Measurements from ENCODE around the gene TAF3. TPM values are rescaled to one million over a fixed set of nuclear protein-coding genes. Genes with fewer than 3 reads are reported as not detected.

The TAF3 gene
- total and polyA plus RNA-seq, 11 donors = 5.7 to 14.0 (median 10.3) TPM

GRCh38 chr10:7890781-7891180 lies 72.5 kb downstream of the TAF3 start:
- DNase-seq (no peak), ATAC-seq (no peak)
- 84 to 92% (median 89%) methylated on average over 6 of the region's 6 CpGs for WGBS, 4 donors
- intact Hi-C loops (cut with DNase I) = no loop called here
- H3K36me3 ChIP-seq = no peaks in the 10 kb centered on the region
- no peak overlapping the region for H3K27ac ChIP-seq
- TF ChIP-seq CTCF (IDR thresholded peaks at IDR 0.05) (no peak), POLR2A (IDR thresholded peaks at IDR 0.05) (no peak)
- H3K4me1 ChIP-seq = peaks cover 0 to 12% (median 0%) of the 10 kb centered on the region in 12 donors
- no peak overlapping the region for H3K4me3 ChIP-seq
- no peaks in the 10 kb centered on the region for H3K9me3 ChIP-seq
- H3K27me3 ChIP-seq = no peaks in the 10 kb centered on the region

- no peak overlapping the region for H3K4me3 ChIP-seq
- H3K27me3 ChIP-seq = no peaks in the 10 kb centered on the region
- no peak overlapping the region for H3K27ac ChIP-seq
- H3K4me1 ChIP-seq = peaks cover 0 to 18% (median 0%) of the 10 kb centered on the region in 12 donors
- intact Hi-C loops (cut with DNase I) = no loop called here
- peaks cover 0 to 7% (median 3%) of the 10 kb centered on the region in 9 donors for H3K36me3 ChIP-seq
- ATAC-seq = no peak
- TF ChIP-seq POLR2A (IDR thresholded peaks at IDR 0.05) (no peak), CTCF (IDR thresholded peaks at IDR 0.05) (no peak)
- 34 to 46% (median 40%) methylated on average over 1 of the region's 1 CpG for WGBS, 4 donors
- no peak for DNase-seq
- no peaks in the 10 kb centered on the region for H3K9me3 ChIP-seq
These were observed 73.3 kb downstream of the TAF3 start for GRCh38 chr10:7891634-7892033.

- DNase-seq (no peak), ATAC-seq (no peak)
- Histone ChIP-seq H3K4me1 (peaks cover 0 to 18% (median 0%) of the 10 kb centered on the region in 12 donors), H3K36me3 (peaks cover 0 to 12% (median 8%) of the 10 kb centered on the region in 9 donors), H3K9me3 (no peaks in the 10 kb centered on the region), H3K27me3 (no peaks in the 10 kb centered on the region), H3K4me3 (no peak overlapping the region), H3K27ac (no peak overlapping the region)
- no peak for TF ChIP-seq POLR2A (IDR thresholded peaks at IDR 0.05)
- TF ChIP-seq CTCF (IDR thresholded peaks at IDR 0.05) = no peak
- intact Hi-C loops (cut with DNase I) = no loop called here
These were observed 73.8 kb downstream of the TAF3 start for GRCh38 chr10:7892146-7892545.

- H3K4me3 ChIP-seq = no peak overlapping the region
- no peak for DNase-seq
- H3K9me3 ChIP-seq = no peaks in the 10 kb centered on the region
- H3K27me3 ChIP-seq = no peaks in the 10 kb centered on the region
- H3K4me1 ChIP-seq = peaks cover 0 to 13% (median 0%) of the 10 kb centered on the region in 12 donors
- WGBS, 4 donors = 72 to 76% (median 73%) methylated on average over 6 of the region's 6 CpGs
- TF ChIP-seq CTCF (IDR thresholded peaks at IDR 0.05) = no peak
- TF ChIP-seq POLR2A (IDR thresholded peaks at IDR 0.05) = no peak
- no peak for ATAC-seq
- intact Hi-C loops (cut with DNase I) = no loop called here
- H3K27ac ChIP-seq = no peak overlapping the region
- peaks cover 0 to 19% (median 8%) of the 10 kb centered on the region in 9 donors for H3K36me3 ChIP-seq
These were observed 77.4 kb downstream of the TAF3 start for GRCh38 chr10:7895699-7896090.
